HepG2 (cell line): ENCODE data around the gene PHKG1. TPM values are rescaled to one million over a fixed set of nuclear protein-coding genes. Genes with fewer than 3 reads are reported as not detected.

Experiments used
- ADNP ChIP-seq: sonication (generic); formaldehyde crosslinking; IDR thresholded peaks from 2 replicates; pipeline ENCODE4 v1.4.0; 2020; ENCODE audit warnings: missing genetic modification reagents
- HES4 ChIP-seq: sonication (generic); formaldehyde crosslinking; IDR thresholded peaks from 2 replicates; pipeline ENCODE4 v1.9.0; 2021; ENCODE audit warnings: mild to moderate bottlenecking, missing genetic modification reagents, borderline replicate concordance
- HNRNPL ChIP-seq: fragments of 200-400 bp; formaldehyde crosslinking; IDR thresholded peaks from 2 replicates; pipeline ENCODE4 v1.6.1; 2017; ENCODE audit warnings: mild to moderate bottlenecking, low read depth, low read length
- HOXA3 ChIP-seq: sonication (generic); formaldehyde crosslinking; IDR thresholded peaks from 2 replicates; pipeline ENCODE4 v1.5.0; 2020; ENCODE audit warnings: missing genetic modification reagents
- IRX3 ChIP-seq: sonication (generic); formaldehyde crosslinking; IDR thresholded peaks from 2 replicates; pipeline ENCODE4 v1.8.1; 2023; ENCODE audit warnings: mild to moderate bottlenecking, low read depth, missing genetic modification reagents, borderline replicate concordance
- KAT2B ChIP-seq: fragments of 150-350 bp; IDR thresholded peaks from 2 replicates; pipeline ENCODE4 v1.6.1; 2014; ENCODE audit warnings: low read depth, low read length, borderline replicate concordance
- MAFK ChIP-seq, 2 experiments: IDR thresholded peaks in 1 of 2; conservative IDR thresholded peaks in 1 of 2; 2 replicates each; pipeline ENCODE4 v1.6.1; 2011; ENCODE audit warnings: improper control_type of control experiment in 2 of 2, low read length in 2 of 2
- MATR3 ChIP-seq: sonication (generic); formaldehyde crosslinking; IDR thresholded peaks from 2 replicates; pipeline ENCODE4 v1.4.0; 2020; ENCODE audit warnings: missing genetic modification reagents
- NCOA5 ChIP-seq: sonication (generic); formaldehyde crosslinking; IDR thresholded peaks from 2 replicates; pipeline ENCODE4 v1.4.0; 2020; ENCODE audit warnings: missing genetic modification reagents
- NFYB ChIP-seq: sonication (generic); formaldehyde crosslinking; IDR thresholded peaks from 2 replicates; pipeline ENCODE4 v1.4.0; 2020; ENCODE audit warnings: missing genetic modification reagents
- PAWR ChIP-seq: sonication (generic); formaldehyde crosslinking; IDR thresholded peaks from 2 replicates; pipeline ENCODE4 v1.4.0; 2020; ENCODE audit warnings: missing genetic modification reagents, mild to moderate bottlenecking, borderline replicate concordance
- PBX3 ChIP-seq: sonication (generic); formaldehyde crosslinking; IDR thresholded peaks from 2 replicates; pipeline ENCODE4 v1.8.1; 2023; ENCODE audit warnings: missing genetic modification reagents, inconsistent platforms, borderline replicate concordance
- PLSCR1 ChIP-seq: sonication (generic); formaldehyde crosslinking; IDR thresholded peaks from 2 replicates; pipeline ENCODE4 v1.5.0; 2020; ENCODE audit warnings: missing genetic modification reagents, mild to moderate bottlenecking, borderline replicate concordance
- POGZ ChIP-seq: sonication (generic); formaldehyde crosslinking; IDR thresholded peaks from 2 replicates; pipeline ENCODE4 v1.4.0; 2020; ENCODE audit warnings: mild to moderate bottlenecking, missing genetic modification reagents
- REPIN1 ChIP-seq: sonication (generic); formaldehyde crosslinking; IDR thresholded peaks from 2 replicates; pipeline ENCODE4 v1.8.0; 2022; ENCODE audit warnings: missing genetic modification reagents, low read depth, mild to moderate bottlenecking, borderline replicate concordance
- TEAD3 ChIP-seq: optimal IDR thresholded peaks from 2 replicates; pipeline ENCODE3; 2016; ENCODE audit warnings: borderline replicate concordance
- TOPORS ChIP-seq: sonication (generic); formaldehyde crosslinking; IDR thresholded peaks from 2 replicates; pipeline ENCODE4 v1.8.0; 2023; ENCODE audit warnings: mild to moderate bottlenecking, missing genetic modification reagents
- ZC3H13 ChIP-seq: sonication (generic); formaldehyde crosslinking; IDR thresholded peaks from 2 replicates; pipeline ENCODE4 v1.8.1; 2023; ENCODE audit warnings: mild to moderate bottlenecking, missing genetic modification reagents, moderate library complexity
- ZNF136 ChIP-seq: sonication (generic); formaldehyde crosslinking; IDR thresholded peaks from 2 replicates; pipeline ENCODE4 v1.8.1; 2022; ENCODE audit warnings: low read depth, mild to moderate bottlenecking, moderate library complexity, missing genetic modification reagents
- ZNF329 ChIP-seq: sonication (generic); formaldehyde crosslinking; IDR thresholded peaks from 2 replicates; pipeline ENCODE4 v1.9.0; 2021; ENCODE audit warnings: low read depth, mild to moderate bottlenecking, missing genetic modification reagents
- ZNF562 ChIP-seq: sonication (generic); formaldehyde crosslinking; IDR thresholded peaks from 2 replicates; pipeline ENCODE4 v1.8.0; 2022; ENCODE audit warnings: missing genetic modification reagents, borderline replicate concordance
- ZNF567 ChIP-seq: sonication (generic); formaldehyde crosslinking; IDR thresholded peaks from 2 replicates; pipeline ENCODE4 v1.8.1; 2023; ENCODE audit warnings: mild to moderate bottlenecking, missing genetic modification reagents, borderline replicate concordance
- ZNF605 ChIP-seq: sonication (generic); formaldehyde crosslinking; IDR thresholded peaks from 2 replicates; pipeline ENCODE4 v1.8.0; 2022; ENCODE audit warnings: mild to moderate bottlenecking, missing genetic modification reagents
- ZNF607 ChIP-seq: sonication (generic); formaldehyde crosslinking; IDR thresholded peaks from 2 replicates; pipeline ENCODE4 v1.5.1; 2020; ENCODE audit warnings: missing genetic modification reagents, mild to moderate bottlenecking, borderline replicate concordance
- ZNF713 ChIP-seq: sonication (generic); formaldehyde crosslinking; IDR thresholded peaks from 2 replicates; pipeline ENCODE4 v1.4.0; 2020; ENCODE audit warnings: mild to moderate bottlenecking, missing genetic modification reagents
- ZNF746 ChIP-seq: sonication (generic); formaldehyde crosslinking; IDR thresholded peaks from 2 replicates; pipeline ENCODE4 v1.8.0; 2022; ENCODE audit warnings: mild to moderate bottlenecking, missing genetic modification reagents
- ZNF883 ChIP-seq: sonication (generic); formaldehyde crosslinking; IDR thresholded peaks from 2 replicates; pipeline ENCODE4 v1.5.1; 2020; ENCODE audit warnings: mild to moderate bottlenecking, missing genetic modification reagents; ENCODE audit errors: not compliant biosample characterization
- polyA plus RNA-seq, 8 experiments: library from polyadenylated mRNA; depleted of rRNA in 3 of 8; stranded (reverse) in 7 of 8; unstranded in 1 of 8; fragments of >200 nt; fragmentation: Illumina TruSeq in 4 of 8; extraction: Trizol in 4 of 8; gene quantifications; 2 replicates each; pipeline versions ENCODE4 v1.2.1 to v1.2.3, GENCODE V29; 2011 to 2016; ENCODE audit warnings: low read depth in 4 of 8, missing spikeins in 1 of 8, mixed read lengths in 1 of 8; ENCODE audit not compliant: insufficient read depth in 1 of 8
- total RNA-seq, 5 experiments: library from RNA; depleted of rRNA; stranded (reverse); fragments of >200 nt; fragmentation: Illumina TruSeq; extraction: Trizol; gene quantifications; 2 replicates each; pipeline ENCODE4 v1.2.3, GENCODE V29; 2016; ENCODE audit warnings: low read depth in 1 of 5
- TF ChIP-seq, protein P1 (sequence below): sonication (generic); formaldehyde crosslinking; IDR thresholded peaks from 2 replicates; pipeline ENCODE4 v1.4.0; 2020; ENCODE audit warnings: missing genetic modification reagents

PHKG1 gene
- total and polyA plus RNA-seq, 2 of the 13 experiments (the other 11 are each of a cell fraction or from before 2014, with no cell fraction given) = 0.44 to 0.71 TPM

GRCh38 chr7:56033671-56034432 is 58.9 kb downstream of the PHKG1 start (continued):
- no peak for TF ChIP-seq PLSCR1
- no peak for TF ChIP-seq KAT2B
- TF ChIP-seq TEAD3 (CRISPR knock-in tag) = peak; percentile 45
- TF ChIP-seq REPIN1 = no peak
- peak; percentile 68; the same call in 1 of the 2 replicates for TF ChIP-seq ZNF746 (CRISPR knock-in tag)
- TF ChIP-seq TOPORS (CRISPR knock-in tag) = no peak
- no peak for TF ChIP-seq MATR3 (CRISPR knock-in tag)
- TF ChIP-seq HES4 (CRISPR knock-in tag) = peak; percentile 82; the same call in 1 of the 2 replicates
- TF ChIP-seq, protein P1, sequence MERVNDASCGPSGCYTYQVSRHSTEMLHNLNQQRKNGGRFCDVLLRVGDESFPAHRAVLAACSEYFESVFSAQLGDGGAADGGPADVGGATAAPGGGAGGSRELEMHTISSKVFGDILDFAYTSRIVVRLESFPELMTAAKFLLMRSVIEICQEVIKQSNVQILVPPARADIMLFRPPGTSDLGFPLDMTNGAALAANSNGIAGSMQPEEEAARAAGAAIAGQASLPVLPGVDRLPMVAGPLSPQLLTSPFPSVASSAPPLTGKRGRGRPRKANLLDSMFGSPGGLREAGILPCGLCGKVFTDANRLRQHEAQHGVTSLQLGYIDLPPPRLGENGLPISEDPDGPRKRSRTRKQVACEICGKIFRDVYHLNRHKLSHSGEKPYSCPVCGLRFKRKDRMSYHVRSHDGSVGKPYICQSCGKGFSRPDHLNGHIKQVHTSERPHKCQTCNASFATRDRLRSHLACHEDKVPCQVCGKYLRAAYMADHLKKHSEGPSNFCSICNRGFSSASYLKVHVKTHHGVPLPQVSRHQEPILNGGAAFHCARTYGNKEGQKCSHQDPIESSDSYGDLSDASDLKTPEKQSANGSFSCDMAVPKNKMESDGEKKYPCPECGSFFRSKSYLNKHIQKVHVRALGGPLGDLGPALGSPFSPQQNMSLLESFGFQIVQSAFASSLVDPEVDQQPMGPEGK (CRISPR knock-in tag) = peak; percentile 98
- TF ChIP-seq ZNF329 (CRISPR knock-in tag) = 0 out of 2 replicates have a peak, but pooled peaks have one; percentile 60
- TF ChIP-seq MAFK (conservative IDR thresholded peaks at IDR 0.05 in 1 of 2, IDR thresholded peaks at IDR 0.05 in 1 of 2; ENCODE audit: low read length in 2 of 2) = no peak; a peak in 1 of 4 replicates
- TF ChIP-seq ZNF605 (CRISPR knock-in tag) = peak; percentile 91
- TF ChIP-seq ZNF607 = no peak
- no peak for TF ChIP-seq ADNP
- TF ChIP-seq HNRNPL = peak; percentile 61; the same call in 1 of the 2 replicates
- no peak for TF ChIP-seq NFYB
- peak; percentile 72 for TF ChIP-seq ZNF883 (CRISPR knock-in tag)
- no peak for TF ChIP-seq ZNF136 (CRISPR knock-in tag)
- TF ChIP-seq POGZ (CRISPR knock-in tag) = peak; percentile 43; the same call in 1 of the 2 replicates
- peak; percentile 50; the same call in 1 of the 2 replicates for TF ChIP-seq ZC3H13 (CRISPR knock-in tag)
- no peak for TF ChIP-seq ZNF713 (CRISPR knock-in tag)
- no peak for TF ChIP-seq PBX3 (CRISPR knock-in tag)
- TF ChIP-seq ZNF562 = no peak
- TF ChIP-seq HOXA3 (CRISPR knock-in tag) = no peak; the same call in 1 of the 2 replicates
- no peak for TF ChIP-seq IRX3 (CRISPR knock-in tag)
- TF ChIP-seq NCOA5 (CRISPR knock-in tag) = no peak
- TF ChIP-seq PAWR (CRISPR knock-in tag) = no peak
- TF ChIP-seq ZNF567 = no peak
